Right kidney (tissue), 9 donors: ENCODE measurements around the gene MBNL1.
A peak's percentile ranks its signal among the peaks of the same experiment; 100 is the strongest.

Experiments used
- DNase-seq: peaks from one replicate; pipeline ENCODE4 v3.0.0-alpha.2; 2016
- long read RNA-seq, 8 donors: transcript quantifications; one replicate each; lab custom pipeline, GENCODE V29; 2026

MBNL1 gene
- long read RNA-seq, donor 1, full-length matches to known transcripts, result 2 of 2 reads
- long read RNA-seq, donor 1, partial matches to known transcripts, result 0 of 2 reads
- long read RNA-seq, donor 1, other reads (novel, unspliced or antisense), result 0 of 2 reads
- long read RNA-seq, donor 2, result 0 reads
- long read RNA-seq, donor 3, full-length matches to known transcripts, result 1 of 1 reads
- long read RNA-seq, donor 3, partial matches to known transcripts, result 0 of 1 reads
- long read RNA-seq, donor 3, other reads (novel, unspliced or antisense), result 0 of 1 reads
- long read RNA-seq, donor 4, full-length matches to known transcripts, result 6 of 12 reads
- long read RNA-seq, donor 4, partial matches to known transcripts, result 6 of 12 reads
- long read RNA-seq, donor 4, other reads (novel, unspliced or antisense), result 0 of 12 reads
- long read RNA-seq, donor 5, full-length matches to known transcripts, result 4 of 9 reads
- long read RNA-seq, donor 5, partial matches to known transcripts, result 5 of 9 reads
- long read RNA-seq, donor 5, other reads (novel, unspliced or antisense), result 0 of 9 reads
- long read RNA-seq, donor 6, full-length matches to known transcripts, result 2 of 2 reads
- long read RNA-seq, donor 6, partial matches to known transcripts, result 0 of 2 reads
- long read RNA-seq, donor 6, other reads (novel, unspliced or antisense), result 0 of 2 reads
- long read RNA-seq, donor 7, full-length matches to known transcripts, result 4 of 43 reads
- long read RNA-seq, donor 7, partial matches to known transcripts, result 39 of 43 reads
- long read RNA-seq, donor 7, other reads (novel, unspliced or antisense), result 0 of 43 reads
- long read RNA-seq, donor 8, full-length matches to known transcripts, result 7 of 7 reads
- long read RNA-seq, donor 8, partial matches to known transcripts, result 0 of 7 reads
- long read RNA-seq, donor 8, other reads (novel, unspliced or antisense), result 0 of 7 reads

- DNase-seq, result peak; percentile 99
Observed at GRCh38 chr3:152268555-152269055, at the start of gene MBNL1. Gene MBNL1, plus strand, starts transcription at chr3:152268929. Its CDS starts 31,265 bp downstream, at chr3:152300194.

DNA sequence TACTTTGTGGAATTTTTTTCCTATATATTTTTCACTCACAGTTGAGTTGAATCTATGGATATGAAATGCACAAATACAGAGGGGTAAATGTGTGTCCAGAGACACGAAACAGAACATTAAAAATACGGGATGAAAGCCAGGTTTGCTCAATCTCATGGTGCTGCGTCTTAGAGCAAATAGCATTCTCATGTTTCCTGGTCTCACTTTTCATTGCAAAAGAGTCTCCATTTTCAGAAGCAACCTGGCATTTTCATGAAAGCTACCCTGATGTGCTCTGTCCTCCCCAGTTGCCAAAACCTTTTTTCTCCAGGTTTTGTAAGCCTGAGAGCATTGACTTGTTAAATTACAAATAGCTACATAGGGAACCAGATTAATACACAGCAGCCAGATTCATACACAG lies 49.5 kb upstream of the MBNL1 start:
- DNase-seq, result no peak

- no peak for DNase-seq
Observed at GRCh38 chr3:152219769-152220255, 48.9 kb upstream of the MBNL1 start.

DNA sequence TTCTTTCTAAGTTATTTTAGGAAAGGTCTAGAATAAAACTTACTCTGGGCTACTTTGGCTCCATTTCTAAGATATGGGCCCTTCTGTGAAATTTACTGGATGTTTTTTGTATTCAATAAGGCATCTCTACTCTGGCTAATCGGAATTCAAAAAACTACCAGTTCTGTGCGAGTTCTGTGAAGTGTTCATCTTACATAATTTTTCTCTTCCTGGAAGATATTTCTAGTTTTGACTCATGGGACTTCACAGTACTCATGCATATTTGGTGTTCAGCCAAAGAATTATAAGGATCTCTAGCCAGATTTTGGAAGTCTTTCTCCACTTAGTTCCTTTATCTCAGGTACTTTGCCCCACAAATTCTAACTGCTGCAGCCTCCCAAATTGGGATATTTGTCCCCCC lies 46.4 kb upstream of the MBNL1 start:
- DNase-seq, result no peak

DNA sequence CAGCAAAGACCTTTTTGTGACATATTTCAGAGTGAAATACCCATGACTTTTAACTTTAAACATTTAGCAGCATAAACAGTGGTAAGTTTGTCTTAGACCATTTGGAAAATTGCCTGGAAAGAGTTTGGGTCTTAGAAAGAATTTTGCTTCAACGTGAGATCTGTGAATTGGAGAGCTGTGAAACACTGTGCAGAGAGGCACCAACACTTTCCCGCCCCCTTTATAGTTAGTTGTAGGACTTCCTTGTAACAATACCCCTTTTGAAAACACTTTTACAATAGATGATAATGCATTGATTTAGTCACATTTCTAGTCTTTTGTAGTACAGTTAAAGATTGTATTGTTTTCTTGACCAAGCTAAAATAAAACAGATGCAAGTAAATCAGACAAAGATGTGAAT lies 43.5 kb upstream of the MBNL1 start:
- no peak for DNase-seq

DNA sequence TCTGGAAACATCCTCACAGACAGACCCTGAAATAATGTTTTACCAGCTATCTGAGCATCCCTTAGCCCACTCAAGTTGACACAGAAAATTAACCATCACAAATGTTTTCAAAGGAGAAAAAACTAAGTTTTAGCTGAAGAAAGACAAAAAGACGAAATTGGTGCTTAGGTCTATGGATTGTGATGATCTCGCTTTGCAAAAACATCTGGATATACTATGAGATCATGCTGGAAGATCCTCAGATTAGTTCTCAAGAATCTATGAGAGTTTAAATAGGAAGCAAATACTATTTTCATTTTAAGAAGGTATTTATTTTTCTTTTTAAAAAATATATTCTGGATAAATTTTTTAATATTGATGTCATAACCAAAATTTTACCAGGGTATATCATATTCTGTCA lies 42.6 kb upstream of the MBNL1 start:
- no peak for DNase-seq

DNA sequence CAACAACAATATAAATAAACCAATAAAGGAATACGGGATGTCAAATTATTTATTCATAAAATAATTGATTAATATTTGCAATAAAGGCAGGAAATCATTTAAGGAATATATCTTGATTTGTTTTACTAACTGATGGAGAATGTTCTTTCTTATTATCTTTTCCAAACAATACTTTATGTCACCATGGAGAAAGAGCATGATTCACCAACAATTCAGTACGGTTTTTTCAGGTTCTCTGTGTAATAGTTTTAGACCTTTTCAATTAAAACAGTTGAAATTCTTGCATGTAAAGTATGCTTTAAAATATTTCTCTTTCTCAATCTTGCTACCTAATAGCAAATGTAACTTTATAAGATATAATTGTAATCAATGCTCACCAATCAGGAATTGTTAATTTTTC lies 41.7 kb upstream of the MBNL1 start:
- no peak for DNase-seq

- no peak for DNase-seq
Observed at GRCh38 chr3:152229692-152230091, 39.0 kb upstream of the MBNL1 start.

GRCh38 chr3:152230370-152230769 lies 38.4 kb upstream of the MBNL1 start:
- DNase-seq, result no peak

DNA sequence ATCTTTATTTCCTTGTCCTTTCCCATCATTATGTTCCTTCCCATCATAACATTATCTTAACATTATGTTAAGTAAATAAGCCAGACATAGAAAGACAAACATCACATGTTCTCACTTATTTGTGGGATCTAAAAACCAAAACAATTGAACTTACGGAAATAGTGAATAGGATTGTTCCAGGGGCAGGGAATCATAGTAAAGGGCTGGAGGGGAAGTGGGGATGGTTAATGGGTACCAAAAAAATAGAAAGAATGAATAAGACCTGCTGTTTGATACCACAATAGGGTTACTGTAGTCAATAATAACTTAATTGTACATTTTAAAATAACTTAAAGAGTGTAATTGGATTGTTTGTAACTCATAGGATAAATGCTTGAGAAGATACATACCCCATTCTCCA lies 36.7 kb upstream of the MBNL1 start:
- DNase-seq, result no peak

DNA sequence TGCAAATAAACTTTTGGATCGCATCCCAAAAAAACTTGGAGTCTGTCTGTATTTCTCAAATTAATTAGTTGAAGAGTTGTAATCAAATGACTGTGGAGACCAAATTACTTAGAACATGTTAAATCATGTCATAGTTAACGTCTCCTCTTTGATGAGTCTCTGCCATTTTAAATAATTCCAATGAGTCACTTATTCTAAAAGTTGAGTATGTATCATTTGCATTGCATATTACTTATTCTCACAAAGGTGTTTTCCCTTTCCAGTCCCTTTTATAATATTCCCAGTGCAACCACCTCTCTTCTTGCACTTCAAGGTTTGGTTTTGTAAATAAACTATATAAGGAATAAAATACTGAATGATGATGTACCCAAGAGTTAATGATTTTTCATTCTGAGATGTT lies 36.0 kb upstream of the MBNL1 start:
- DNase-seq, result no peak

- no peak for DNase-seq
Observed at GRCh38 chr3:152234657-152235375, 33.9 kb upstream of the MBNL1 start.

- DNase-seq, result no peak
Observed at GRCh38 chr3:152235709-152236298, 32.9 kb upstream of the MBNL1 start.

GRCh38 chr3:152236716-152237115 lies 32.0 kb upstream of the MBNL1 start:
- DNase-seq, result no peak

DNA sequence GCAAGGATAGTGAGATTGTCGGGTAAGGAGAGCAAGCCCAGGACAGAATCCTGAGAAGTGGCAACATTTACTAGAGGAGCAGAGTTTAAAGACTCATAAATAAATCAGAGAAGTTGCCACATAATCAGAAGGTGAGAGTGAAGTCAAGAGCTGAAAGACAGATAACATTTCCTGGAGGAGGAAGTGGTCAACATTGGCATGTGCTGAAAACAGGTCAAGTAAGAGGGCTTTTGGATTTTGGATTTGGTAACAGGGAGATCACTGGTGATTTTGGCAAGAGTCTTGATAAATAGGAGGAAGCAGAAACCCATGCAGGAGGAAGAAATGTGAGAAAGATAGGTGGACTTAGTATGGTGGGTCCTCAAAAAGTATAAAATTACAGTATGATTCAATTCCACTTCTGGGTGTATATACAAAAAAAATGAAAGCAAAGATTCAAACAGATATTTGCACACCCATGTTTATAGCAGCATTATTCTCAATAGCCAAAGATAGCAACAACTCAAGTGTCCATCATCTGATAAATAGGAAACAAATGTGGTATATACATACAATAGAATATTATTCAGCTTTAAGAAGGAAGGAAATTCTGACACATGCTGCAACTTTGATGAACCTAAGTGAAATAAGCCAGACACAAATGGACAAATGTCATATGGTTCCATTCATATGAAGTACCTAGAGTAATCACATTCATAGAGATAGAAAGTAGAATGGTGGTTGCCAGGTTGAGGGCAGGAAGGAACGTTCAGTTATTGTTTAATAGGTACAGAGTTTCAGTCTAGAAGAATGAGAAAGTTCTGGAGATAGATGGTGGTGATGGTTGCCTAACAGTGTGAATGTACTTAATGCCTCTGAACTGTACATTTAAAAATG lies 27.3 kb upstream of the MBNL1 start:
- DNase-seq, result no peak

GRCh38 chr3:152243301-152243711 lies 25.4 kb upstream of the MBNL1 start:
- DNase-seq, result no peak

- DNase-seq, result no peak
Observed at GRCh38 chr3:152243721-152244516, 24.8 kb upstream of the MBNL1 start.

DNA sequence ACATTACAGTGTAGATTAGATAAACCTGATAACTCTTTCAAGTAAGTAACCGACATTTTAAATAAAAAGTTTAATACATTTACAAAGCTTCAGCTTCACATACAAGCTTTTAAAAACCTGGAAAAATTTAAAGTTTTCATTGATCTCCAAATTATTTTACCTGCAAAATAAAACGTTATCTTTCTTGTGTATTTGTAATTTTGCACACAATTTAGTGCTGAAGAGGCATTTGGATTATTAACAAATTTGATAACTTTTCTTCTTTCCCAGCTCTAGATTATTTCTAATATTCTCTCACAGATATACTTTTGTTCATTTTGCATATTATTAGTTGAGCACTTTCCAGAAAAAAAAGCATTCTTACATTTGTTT lies 24.2 kb upstream of the MBNL1 start:
- no peak for DNase-seq

DNA sequence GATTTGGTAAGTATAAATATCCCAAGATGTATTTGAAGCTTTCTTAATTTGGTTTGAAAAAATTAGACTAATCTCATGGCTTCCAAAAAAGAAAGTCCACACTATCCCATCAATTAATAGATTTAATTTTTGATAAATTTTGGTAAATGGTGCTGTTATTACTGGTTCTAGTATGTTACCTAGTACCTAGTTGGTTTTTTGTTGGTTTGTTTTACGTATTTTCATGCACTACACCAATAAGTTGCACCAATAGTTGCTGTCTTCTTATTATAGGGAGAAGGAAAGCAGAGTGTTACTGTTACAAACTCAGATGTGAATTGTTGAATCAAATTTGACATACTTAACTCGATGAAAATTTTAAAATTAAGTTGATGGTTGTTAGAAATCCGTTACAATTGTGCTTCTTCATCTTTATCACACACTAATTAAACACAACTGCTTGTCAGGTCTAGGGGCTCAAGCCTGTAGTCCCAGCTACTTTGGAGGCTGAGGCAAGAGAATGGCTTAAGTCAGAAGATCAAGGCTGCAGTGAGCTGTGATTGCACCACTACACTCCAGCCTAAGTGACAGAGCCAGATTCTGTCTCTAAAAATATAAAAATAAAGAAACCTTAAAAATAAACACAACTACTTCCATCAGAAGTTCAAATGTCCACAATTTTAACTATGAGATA lies 23.1 kb upstream of the MBNL1 start:
- DNase-seq, result no peak

- no peak for DNase-seq
Observed at GRCh38 chr3:152251916-152252315, 16.8 kb upstream of the MBNL1 start.
